Nephron (organoid): ENCODE measurements around the gene NUP210L.

Source experiments
- H3K27ac Mint-ChIP-seq, 3 experiments: 2 replicates each; pipeline ENCODE4 v1.8.0; 2020; ENCODE audit warnings: mixed read lengths in 3 of 3, mild to moderate bottlenecking in 2 of 3, moderate library complexity in 1 of 3
- H3K27me3 Mint-ChIP-seq: 2 replicates; pipeline ENCODE4 v1.8.0; 2021; ENCODE audit warnings: low read depth, mild to moderate bottlenecking, moderate library complexity, mixed read lengths
- H3K36me3 Mint-ChIP-seq: 2 replicates; pipeline ENCODE4 v1.8.0; 2020; ENCODE audit warnings: low read depth, mixed read lengths
- H3K4me1 Mint-ChIP-seq: 2 replicates; pipeline ENCODE4 v1.8.0; 2020; ENCODE audit warnings: mixed read lengths
- H3K4me3 Mint-ChIP-seq, 3 experiments: 2 replicates each; pipeline ENCODE4 v1.8.0; 2020; ENCODE audit warnings: mild to moderate bottlenecking in 3 of 3, mixed read lengths in 3 of 3, moderate library complexity in 2 of 3
- H3K9me3 Mint-ChIP-seq: 2 replicates; pipeline ENCODE4 v1.8.0; 2020; ENCODE audit warnings: mixed read lengths
- TF ChIP-seq, protein P1 (sequence below), 3 experiments: fragments of 200-600 bp; sonication (generic); IDR thresholded peaks; one replicate each; pipeline ENCODE4 v1.5.0; 2021; ENCODE audit warnings: antibody characterized with exemption in 3 of 3; ENCODE audit not compliant: unreplicated experiment in 3 of 3

The NUP210L gene

DNA sequence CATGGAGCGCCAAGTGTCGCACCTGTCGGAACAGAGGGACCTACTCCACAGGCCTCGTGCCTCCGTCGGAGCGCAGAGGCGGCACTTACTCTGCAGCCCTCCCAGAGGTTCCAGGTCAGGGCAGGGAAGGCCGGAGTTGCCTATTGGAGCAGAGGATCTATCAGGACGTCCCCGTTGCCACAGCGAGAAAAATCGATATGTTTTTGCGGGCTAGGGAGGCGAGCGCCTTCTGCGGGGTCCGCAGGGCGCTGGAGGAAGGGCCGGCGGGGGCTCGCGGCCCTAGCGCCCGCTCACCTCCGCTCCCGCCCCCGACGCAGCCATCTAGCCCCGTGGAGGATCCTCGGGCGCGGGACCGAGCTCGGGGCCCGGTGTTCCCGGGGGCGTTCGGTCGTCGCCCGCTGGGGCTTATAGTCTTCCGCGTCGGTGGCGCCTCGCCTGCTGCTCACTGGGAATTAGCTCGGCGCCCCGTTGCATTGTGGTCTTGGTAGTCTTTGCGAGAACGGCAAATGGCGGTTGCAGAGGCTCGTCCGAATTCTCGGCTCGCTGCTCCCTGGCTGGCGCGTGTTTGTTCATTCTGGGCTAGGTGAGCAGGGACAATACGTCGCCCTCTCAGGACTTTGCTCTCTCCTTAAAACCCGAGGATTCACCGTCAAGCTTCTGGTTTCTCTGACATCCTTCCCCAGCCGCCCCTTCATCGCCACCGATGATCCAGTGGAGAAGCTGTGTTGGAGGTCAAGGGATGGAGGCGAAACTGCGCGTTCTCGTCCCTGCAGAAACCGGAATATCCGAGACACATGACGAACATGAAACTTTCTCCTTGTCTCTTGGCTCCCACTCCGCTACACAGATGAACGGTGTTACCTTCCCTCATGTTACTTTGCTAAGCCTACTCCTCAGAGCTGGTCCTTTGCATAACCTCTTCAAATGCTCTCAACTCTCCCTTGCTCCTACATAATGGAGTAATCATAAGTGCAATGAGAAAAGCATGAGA lies 177.3 kb downstream of the NUP210L start, which contains the start of gene JTB:
Gene JTB, minus strand, starts transcription at position 425 of the 991 bp plus-strand sequence. Its CDS starts 422 bp downstream, at position 3.
- Mint-ChIP-seq H3K36me3 (peaks cover 54% of the 10 kb centered on the region), H3K4me3 (peak within 1 kb of the TSS; percentile 90 to 100 (median 99)), H3K27me3 (no peaks in the 10 kb centered on the region), H3K27ac (peak within 1 kb of the TSS; percentile 97 to 99 (median 99)), H3K9me3 (no peaks in the 10 kb centered on the region), H3K4me1 (peaks cover 30% of the 10 kb centered on the region)
- TF ChIP-seq, protein P1, sequence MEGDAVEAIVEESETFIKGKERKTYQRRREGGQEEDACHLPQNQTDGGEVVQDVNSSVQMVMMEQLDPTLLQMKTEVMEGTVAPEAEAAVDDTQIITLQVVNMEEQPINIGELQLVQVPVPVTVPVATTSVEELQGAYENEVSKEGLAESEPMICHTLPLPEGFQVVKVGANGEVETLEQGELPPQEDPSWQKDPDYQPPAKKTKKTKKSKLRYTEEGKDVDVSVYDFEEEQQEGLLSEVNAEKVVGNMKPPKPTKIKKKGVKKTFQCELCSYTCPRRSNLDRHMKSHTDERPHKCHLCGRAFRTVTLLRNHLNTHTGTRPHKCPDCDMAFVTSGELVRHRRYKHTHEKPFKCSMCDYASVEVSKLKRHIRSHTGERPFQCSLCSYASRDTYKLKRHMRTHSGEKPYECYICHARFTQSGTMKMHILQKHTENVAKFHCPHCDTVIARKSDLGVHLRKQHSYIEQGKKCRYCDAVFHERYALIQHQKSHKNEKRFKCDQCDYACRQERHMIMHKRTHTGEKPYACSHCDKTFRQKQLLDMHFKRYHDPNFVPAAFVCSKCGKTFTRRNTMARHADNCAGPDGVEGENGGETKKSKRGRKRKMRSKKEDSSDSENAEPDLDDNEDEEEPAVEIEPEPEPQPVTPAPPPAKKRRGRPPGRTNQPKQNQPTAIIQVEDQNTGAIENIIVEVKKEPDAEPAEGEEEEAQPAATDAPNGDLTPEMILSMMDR (IDR thresholded peaks at IDR 0.05; ENCODE audit: unreplicated experiment in 3 of 3): no peak

DNA sequence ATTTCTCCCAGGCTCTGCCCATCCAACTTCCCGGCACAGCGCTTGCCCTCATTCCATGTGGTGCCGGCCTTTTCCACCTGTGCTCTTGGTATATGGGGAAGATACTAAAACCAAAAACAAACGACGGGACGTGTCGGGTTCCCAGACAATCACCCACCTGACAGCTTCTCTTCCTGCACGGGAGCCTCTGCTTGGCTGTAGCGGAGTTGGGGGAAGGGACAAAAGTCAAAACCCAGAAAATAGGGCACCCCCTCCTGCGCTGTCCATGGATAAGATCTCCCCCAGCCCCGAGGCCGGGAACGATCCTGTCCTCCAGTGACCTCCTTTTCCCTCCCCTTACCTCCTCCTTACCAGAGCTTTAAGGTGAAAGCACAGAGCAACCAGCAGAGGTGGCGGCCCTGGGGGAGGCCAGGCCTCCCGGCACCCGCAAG lies 178.0 kb downstream of the NUP210L start:
- H3K36me3 Mint-ChIP-seq: peaks cover 51% of the 10 kb centered on the region
- H3K27ac Mint-ChIP-seq: peak overlapping the region; percentile 90 to 99 (median 97)
- H3K4me1 Mint-ChIP-seq: peaks cover 30% of the 10 kb centered on the region
- H3K27me3 Mint-ChIP-seq: no peaks in the 10 kb centered on the region
- H3K4me3 Mint-ChIP-seq: peak overlapping the region; percentile 90 to 100 (median 99)
- H3K9me3 Mint-ChIP-seq: no peaks in the 10 kb centered on the region
- TF ChIP-seq, protein P1 (IDR thresholded peaks at IDR 0.05; ENCODE audit: unreplicated experiment in 3 of 3): no peak

DNA sequence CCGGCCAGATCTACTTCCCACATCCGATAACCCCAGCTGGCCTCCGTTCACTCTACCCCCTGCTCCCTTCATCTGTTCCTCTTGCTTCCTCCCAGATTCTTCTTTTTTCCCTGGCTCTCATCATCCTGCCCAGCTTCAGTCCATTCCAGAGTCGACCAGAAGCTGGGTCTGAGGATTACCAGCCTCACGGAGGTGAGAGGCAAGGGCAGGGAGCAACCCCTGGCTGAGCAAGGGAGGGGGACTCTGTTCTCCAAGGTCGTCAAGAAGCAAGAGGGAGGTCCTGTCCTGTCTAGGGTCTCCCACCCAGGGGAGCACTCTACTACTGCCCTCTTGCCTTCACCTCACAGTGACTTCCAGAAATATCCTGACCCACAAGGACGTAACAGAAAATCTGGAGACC lies 181.3 kb downstream of the NUP210L start:
- Mint-ChIP-seq H3K9me3 (no peaks in the 10 kb centered on the region), H3K27ac (no peak overlapping the region), H3K27me3 (no peaks in the 10 kb centered on the region), H3K4me3 (peak overlapping the region in 1 of 3 experiments; percentile 45), H3K36me3 (peaks cover 34% of the 10 kb centered on the region), H3K4me1 (peaks cover 34% of the 10 kb centered on the region)
- TF ChIP-seq, protein P1 (IDR thresholded peaks at IDR 0.05; ENCODE audit: unreplicated experiment in 3 of 3): no peak

DNA sequence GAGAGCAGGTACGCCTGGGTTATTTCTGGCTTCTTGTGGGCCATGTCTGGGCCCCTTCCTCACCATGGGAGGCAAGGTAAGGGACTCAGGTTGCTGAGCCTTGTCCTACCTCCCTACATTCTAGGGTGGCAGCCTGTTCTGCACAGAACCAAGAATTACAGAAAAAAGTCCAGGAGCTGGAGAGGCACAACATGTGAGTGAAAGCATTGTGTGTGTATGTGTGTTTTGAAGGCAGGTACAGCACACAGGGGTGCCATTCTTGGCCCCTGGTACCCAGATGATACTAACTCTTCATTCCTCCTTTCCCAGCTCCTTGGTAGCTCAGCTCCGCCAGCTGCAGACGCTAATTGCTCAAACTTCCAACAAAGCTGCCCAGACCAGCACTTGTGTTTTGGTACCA lies 181.8 kb downstream of the NUP210L start:
- Mint-ChIP-seq H3K27ac (no peak overlapping the region), H3K4me3 (peak overlapping the region in 2 of 3 experiments; percentile 45), H3K36me3 (peaks cover 34% of the 10 kb centered on the region), H3K27me3 (no peaks in the 10 kb centered on the region), H3K9me3 (no peaks in the 10 kb centered on the region), H3K4me1 (peaks cover 30% of the 10 kb centered on the region)
- TF ChIP-seq, protein P1 (IDR thresholded peaks at IDR 0.05; ENCODE audit: unreplicated experiment in 3 of 3): no peak

DNA sequence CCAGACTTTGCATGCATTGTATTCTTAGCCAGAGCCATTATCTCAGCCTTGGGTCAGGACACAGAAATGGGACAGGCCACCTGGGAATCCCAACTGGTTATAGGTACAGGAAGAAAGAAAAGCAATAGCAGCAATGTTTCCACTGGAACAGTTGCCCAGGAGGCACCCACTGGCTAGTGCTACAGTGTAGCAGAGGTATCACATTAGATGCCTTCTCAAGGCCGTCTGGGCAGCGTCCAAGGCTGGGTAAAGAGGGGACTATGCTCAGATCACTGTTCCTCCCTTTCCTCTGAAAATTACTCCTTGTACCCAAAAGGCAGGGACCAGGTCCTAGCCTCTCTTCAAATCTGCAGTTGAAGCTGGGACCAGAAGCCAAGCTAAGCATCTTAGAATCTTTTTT lies 184.5 kb downstream of the NUP210L start:
- Mint-ChIP-seq H3K9me3 (no peaks in the 10 kb centered on the region), H3K27me3 (no peaks in the 10 kb centered on the region), H3K4me1 (peaks cover 26% of the 10 kb centered on the region), H3K36me3 (peaks cover 21% of the 10 kb centered on the region), H3K27ac (no peak overlapping the region), H3K4me3 (peak overlapping the region in 2 of 3 experiments; percentile 41 to 55)
- TF ChIP-seq, protein P1 (IDR thresholded peaks at IDR 0.05; ENCODE audit: unreplicated experiment in 3 of 3): no peak
